DND-41 (cell line): Measurements from ENCODE around the gene VSX1.

ENCODE experiments used
- ATAC-seq: fragments of 200-7000 bp; cut with Tn5 transposase; 3 replicates; pipeline ENCODE4 v1.9.1; 2021; ENCODE audit warnings: low read depth; ENCODE audit not compliant: insufficient read depth
- DNase-seq: peaks from one replicate; pipeline ENCODE4 v3.0.0-alpha.2; 2020
- H2AFZ ChIP-seq: 2 replicates; pipeline ENCODE4 v1.6.0; 2012; ENCODE audit warnings: low read depth, low read length
- H3K27ac ChIP-seq: 2 replicates; pipeline ENCODE4 v1.5.1; 2012; ENCODE audit warnings: low read length, inconsistent platforms
- H3K27me3 ChIP-seq: fragments of 200-600 bp; sonication (generic); 2 replicates; pipeline ENCODE4 v1.6.0; 2012; ENCODE audit warnings: low read length, mild to moderate bottlenecking, inconsistent platforms; ENCODE audit not compliant: insufficient read depth, poor library complexity
- H3K36me3 ChIP-seq: 2 replicates; pipeline ENCODE4 v1.5.1; 2012; ENCODE audit warnings: low read length, inconsistent platforms; ENCODE audit not compliant: insufficient read depth
- H3K4me1 ChIP-seq: 2 replicates; pipeline ENCODE4 v1.5.1; 2012; ENCODE audit warnings: mild to moderate bottlenecking, low read length; ENCODE audit not compliant: insufficient read depth
- H3K4me2 ChIP-seq: 2 replicates; pipeline ENCODE4 v1.6.0; 2012; ENCODE audit warnings: mild to moderate bottlenecking, moderate library complexity, low read length, inconsistent platforms; ENCODE audit not compliant: insufficient read depth
- H3K4me3 ChIP-seq, 2 experiments: fragments of 200-600 bp in 1 of 2; shearing (Covaris generic) in 1 of 2; 2 replicates each; pipeline ENCODE4 v1.5.1; 2012 to 2016; ENCODE audit warnings: inconsistent platforms in 2 of 2, low read length in 2 of 2, mild to moderate bottlenecking in 2 of 2, low read depth in 1 of 2, moderate library complexity in 1 of 2
- H3K79me2 ChIP-seq: 2 replicates; pipeline ENCODE4 v1.6.0; 2012; ENCODE audit warnings: low read length, inconsistent platforms; ENCODE audit not compliant: insufficient read depth
- H3K9ac ChIP-seq: 2 replicates; pipeline ENCODE4 v1.6.0; 2012; ENCODE audit warnings: low read depth, mild to moderate bottlenecking, inconsistent platforms, low read length, moderate library complexity
- H3K9me3 ChIP-seq: 2 replicates; pipeline ENCODE4 v1.5.1; 2012; ENCODE audit warnings: low read length, moderate library complexity, mild to moderate bottlenecking, inconsistent platforms; ENCODE audit not compliant: insufficient read depth, severe bottlenecking
- H4K20me1 ChIP-seq: 2 replicates; pipeline ENCODE4 v1.6.0; 2012; ENCODE audit warnings: low read length; ENCODE audit not compliant: insufficient read depth
- CTCF ChIP-seq: IDR thresholded peaks from 2 replicates; pipeline ENCODE4 v1.5.1; 2012; ENCODE audit warnings: borderline replicate concordance, low read length, moderate library complexity, mild to moderate bottlenecking; ENCODE audit not compliant: poor library complexity, severe bottlenecking; ENCODE audit errors: extremely low read depth
- EZH2 ChIP-seq: IDR thresholded peaks from 3 replicates; pipeline ENCODE4 v1.6.1; 2012; ENCODE audit warnings: borderline replicate concordance, low read depth, mild to moderate bottlenecking, moderate library complexity, low read length, inconsistent platforms; ENCODE audit not compliant: severe bottlenecking

Gene VSX1

GRCh38 chr20:25084626-25085187 is 2.8 kb upstream of the VSX1 start:
- Histone ChIP-seq H3K4me2 (peak overlapping the region; percentile 78), H3K4me3 (peak overlapping the region in 1 of 2 experiments; percentile 56; a peak in 2 of 4 replicates), H4K20me1 (no peaks in the 10 kb centered on the region), H3K9me3 (peaks cover 8% of the 10 kb centered on the region), H3K9ac (peak overlapping the region; percentile 36; the same call in 1 of the 2 replicates), H3K4me1 (peaks cover 45% of the 10 kb centered on the region), H3K27me3 (peaks cover 16% of the 10 kb centered on the region), H3K36me3 (no peaks in the 10 kb centered on the region), H3K27ac (no peak overlapping the region), H2AFZ (peak overlapping the region; percentile 29; the same call in 1 of the 2 replicates), H3K79me2 (peaks cover 3% of the 10 kb centered on the region; the same call in 1 of the 2 replicates)
- peak; percentile 51 for DNase-seq
- TF ChIP-seq EZH2, result no peak
- ATAC-seq, result peak; percentile 47

- H3K27ac ChIP-seq, result no peak overlapping the region
- no peaks in the 10 kb centered on the region for H3K36me3 ChIP-seq
- H3K27me3 ChIP-seq, result peaks cover 16% of the 10 kb centered on the region
- peak overlapping the region in 1 of 2 experiments; percentile 56; a peak in 2 of 4 replicates for H3K4me3 ChIP-seq
- H3K9me3 ChIP-seq, result peaks cover 8% of the 10 kb centered on the region
- peaks cover 45% of the 10 kb centered on the region for H3K4me1 ChIP-seq
- DNase-seq (peak; percentile 64), ATAC-seq (peak; percentile 66)
- H3K4me2 ChIP-seq, result peak overlapping the region; percentile 78
- no peaks in the 10 kb centered on the region for H3K79me2 ChIP-seq
- TF ChIP-seq EZH2 (no peak), CTCF (peak; percentile 70)
- H2AFZ ChIP-seq, result peak overlapping the region; percentile 29
- H4K20me1 ChIP-seq, result no peaks in the 10 kb centered on the region
- peak overlapping the region; percentile 36; the same call in 1 of the 2 replicates for H3K9ac ChIP-seq
These were observed 2.1 kb upstream of the VSX1 start for GRCh38 chr20:25083773-25084625.

- Histone ChIP-seq H3K36me3 (no peaks in the 10 kb centered on the region), H3K4me3 (peak overlapping the region in 1 of 2 experiments; percentile 56; a peak in 1 of 4 replicates), H3K27me3 (peaks cover 16% of the 10 kb centered on the region), H4K20me1 (no peaks in the 10 kb centered on the region), H3K9me3 (peaks cover 8% of the 10 kb centered on the region), H3K9ac (no peak overlapping the region), H3K79me2 (no peaks in the 10 kb centered on the region), H3K27ac (no peak overlapping the region), H3K4me1 (peaks cover 45% of the 10 kb centered on the region), H3K4me2 (peak overlapping the region; percentile 78), H2AFZ (no peak overlapping the region)
- peak; percentile 3 for DNase-seq
- ATAC-seq, result no peak
- TF ChIP-seq CTCF (no peak), EZH2 (no peak)
These were observed 1.3 kb upstream of the VSX1 start for GRCh38 chr20:25083141-25083772.
